Parathyroid adenoma (tissue), 2 donors: ENCODE data around the gene MLXIP.

Experiments used
- H2AFZ ChIP-seq: fragments of 300-600 bp; sonication (generic); one replicate; pipeline ENCODE4 v1.7.0; 2017; ENCODE audit warnings: antibody characterized with exemption, mild to moderate bottlenecking
- H3K27ac ChIP-seq: fragments of 300-600 bp; sonication (generic); one replicate; pipeline ENCODE4 v1.7.0; 2017
- H3K27me3 ChIP-seq: fragments of 300-600 bp; sonication (generic); one replicate; pipeline ENCODE4 v1.7.0; 2017; ENCODE audit warnings: low read length; ENCODE audit not compliant: control insufficient read depth, insufficient read depth
- H3K36me3 ChIP-seq: fragments of 300-600 bp; sonication (generic); one replicate; pipeline ENCODE4 v1.7.0; 2017; ENCODE audit warnings: low read length; ENCODE audit not compliant: control insufficient read depth, insufficient read depth
- H3K4me1 ChIP-seq: fragments of 300-600 bp; sonication (generic); one replicate; pipeline ENCODE4 v1.7.0; 2017; ENCODE audit warnings: control low read depth
- H3K4me2 ChIP-seq: fragments of 300-600 bp; sonication (generic); one replicate; pipeline ENCODE4 v1.7.0; 2017; ENCODE audit warnings: low read length
- H3K4me3 ChIP-seq: fragments of 300-600 bp; sonication (generic); one replicate; pipeline ENCODE4 v1.7.0; 2017; ENCODE audit warnings: low read depth, low read length
- H3K79me2 ChIP-seq: fragments of 300-600 bp; sonication (generic); one replicate; pipeline ENCODE4 v1.7.0; 2017; ENCODE audit warnings: control low read depth
- H3K9ac ChIP-seq: fragments of 300-600 bp; sonication (generic); one replicate; pipeline ENCODE4 v1.7.0; 2017; ENCODE audit warnings: mild to moderate bottlenecking
- H3K9me3 ChIP-seq: fragments of 300-600 bp; sonication (generic); one replicate; pipeline ENCODE4 v1.7.0; 2017; ENCODE audit warnings: low read length; ENCODE audit not compliant: control insufficient read depth
- TF ChIP-seq, protein P1 (sequence below): fragments of 300-600 bp; sonication (generic); IDR thresholded peaks from one replicate; pipeline ENCODE4 v1.7.0; 2017; ENCODE audit warnings: antibody characterized with exemption, mild to moderate bottlenecking
- donor health status: primary hyperparathyroidism.

Gene MLXIP

GRCh38 chr12:122080149-122081082 lies 1.9 kb downstream of the MLXIP start:
- peaks cover 47% of the 10 kb centered on the region for H3K79me2 ChIP-seq
- no peaks in the 10 kb centered on the region for H3K36me3 ChIP-seq
- peaks cover 16% of the 10 kb centered on the region for H3K4me1 ChIP-seq
- H3K27me3 ChIP-seq, result no peaks in the 10 kb centered on the region
- TF ChIP-seq, protein P1, sequence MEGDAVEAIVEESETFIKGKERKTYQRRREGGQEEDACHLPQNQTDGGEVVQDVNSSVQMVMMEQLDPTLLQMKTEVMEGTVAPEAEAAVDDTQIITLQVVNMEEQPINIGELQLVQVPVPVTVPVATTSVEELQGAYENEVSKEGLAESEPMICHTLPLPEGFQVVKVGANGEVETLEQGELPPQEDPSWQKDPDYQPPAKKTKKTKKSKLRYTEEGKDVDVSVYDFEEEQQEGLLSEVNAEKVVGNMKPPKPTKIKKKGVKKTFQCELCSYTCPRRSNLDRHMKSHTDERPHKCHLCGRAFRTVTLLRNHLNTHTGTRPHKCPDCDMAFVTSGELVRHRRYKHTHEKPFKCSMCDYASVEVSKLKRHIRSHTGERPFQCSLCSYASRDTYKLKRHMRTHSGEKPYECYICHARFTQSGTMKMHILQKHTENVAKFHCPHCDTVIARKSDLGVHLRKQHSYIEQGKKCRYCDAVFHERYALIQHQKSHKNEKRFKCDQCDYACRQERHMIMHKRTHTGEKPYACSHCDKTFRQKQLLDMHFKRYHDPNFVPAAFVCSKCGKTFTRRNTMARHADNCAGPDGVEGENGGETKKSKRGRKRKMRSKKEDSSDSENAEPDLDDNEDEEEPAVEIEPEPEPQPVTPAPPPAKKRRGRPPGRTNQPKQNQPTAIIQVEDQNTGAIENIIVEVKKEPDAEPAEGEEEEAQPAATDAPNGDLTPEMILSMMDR, result no peak
- H3K9me3 ChIP-seq, result no peaks in the 10 kb centered on the region
- H3K9ac ChIP-seq, result peak overlapping the region; percentile 46
- H3K4me3 ChIP-seq, result peak overlapping the region; percentile 70
- H3K27ac ChIP-seq, result peak overlapping the region; percentile 77
- H3K4me2 ChIP-seq, result peak overlapping the region; percentile 77
- peak overlapping the region; percentile 38 for H2AFZ ChIP-seq

DNA sequence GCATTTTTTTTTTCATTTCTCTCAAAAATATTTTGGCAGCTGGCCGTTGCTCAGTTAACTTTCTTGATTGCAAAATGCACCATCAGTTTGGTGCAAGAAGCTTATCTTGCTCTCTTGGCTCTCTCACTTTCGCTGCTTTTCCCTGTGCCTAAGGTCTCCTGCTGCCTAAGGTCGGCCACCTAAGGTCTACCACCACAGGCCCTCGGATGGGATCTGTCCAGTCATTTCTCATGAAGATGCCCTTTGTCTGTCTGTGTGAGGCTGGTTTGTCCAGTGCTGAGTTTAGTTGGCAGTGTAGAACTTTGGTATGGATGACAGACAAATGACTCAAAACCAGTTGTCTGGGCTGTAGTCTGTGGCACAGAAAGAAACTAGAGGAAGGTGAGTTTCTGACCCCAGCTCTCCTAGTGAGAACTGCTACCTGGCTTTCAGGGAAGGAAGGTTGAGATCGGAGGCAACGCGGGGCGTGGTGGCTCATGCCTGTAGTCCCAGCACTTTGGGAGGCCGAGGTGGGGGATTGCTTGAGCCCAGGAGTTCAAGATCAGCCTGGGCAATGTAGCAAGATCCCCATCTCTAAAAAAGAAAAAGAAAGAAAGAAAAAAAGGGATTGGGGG lies 2.6 kb downstream of the MLXIP start:
- peaks cover 16% of the 10 kb centered on the region for H3K4me1 ChIP-seq

DNA sequence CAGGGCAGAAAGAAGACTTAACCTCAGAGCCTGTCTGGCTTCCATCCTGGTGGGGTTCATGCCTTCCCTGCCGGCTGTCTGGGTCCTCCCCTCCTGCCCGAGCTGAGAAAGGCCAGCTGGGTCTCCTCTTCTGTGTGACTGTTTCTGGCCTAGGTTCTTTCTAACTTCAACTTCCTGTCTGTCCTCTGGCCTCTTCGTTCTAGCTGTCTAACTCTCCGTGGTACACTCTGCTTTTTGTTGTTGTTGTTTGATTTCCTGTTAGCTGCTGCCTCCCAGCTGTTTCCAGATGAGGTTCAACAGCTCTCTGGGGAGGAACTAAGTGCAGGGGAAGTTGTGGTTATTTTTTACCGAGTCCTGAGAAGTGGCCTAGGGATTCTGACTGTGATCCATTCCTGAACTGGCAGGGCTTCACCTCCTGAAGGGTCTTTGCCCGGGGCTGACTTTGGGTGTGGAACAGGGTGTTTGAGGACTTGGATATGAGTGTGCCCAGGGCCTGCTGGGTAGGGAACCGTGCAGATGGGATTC lies 3.2 kb downstream of the MLXIP start:
- H2AFZ ChIP-seq, result peak overlapping the region; percentile 11
- peaks cover 16% of the 10 kb centered on the region for H3K4me1 ChIP-seq
- H3K36me3 ChIP-seq, result no peaks in the 10 kb centered on the region
- peak overlapping the region; percentile 30 for H3K27ac ChIP-seq
- no peak overlapping the region for H3K9ac ChIP-seq
- peaks cover 58% of the 10 kb centered on the region for H3K79me2 ChIP-seq
- TF ChIP-seq, protein P1, result no peak
- H3K27me3 ChIP-seq, result no peaks in the 10 kb centered on the region
- H3K4me3 ChIP-seq, result peak overlapping the region; percentile 19
- no peaks in the 10 kb centered on the region for H3K9me3 ChIP-seq
- peak overlapping the region; percentile 35 for H3K4me2 ChIP-seq

More for the DNA sequence above, 2.6 kb downstream of the MLXIP start:
- H3K4me3 ChIP-seq, result peak overlapping the region; percentile 19
- peak overlapping the region; percentile 35 for H3K4me2 ChIP-seq
- peaks cover 53% of the 10 kb centered on the region for H3K79me2 ChIP-seq
- H3K27ac ChIP-seq, result peak overlapping the region; percentile 30
- H3K9me3 ChIP-seq, result no peaks in the 10 kb centered on the region
- H3K27me3 ChIP-seq, result no peaks in the 10 kb centered on the region
- no peaks in the 10 kb centered on the region for H3K36me3 ChIP-seq
- H2AFZ ChIP-seq, result no peak overlapping the region
- no peak overlapping the region for H3K9ac ChIP-seq
- TF ChIP-seq, protein P1, result no peak

- Histone ChIP-seq H3K4me1 (peaks cover 21% of the 10 kb centered on the region), H3K9ac (no peak overlapping the region), H3K27me3 (no peaks in the 10 kb centered on the region), H3K9me3 (no peaks in the 10 kb centered on the region), H2AFZ (no peak overlapping the region), H3K4me3 (no peak overlapping the region), H3K36me3 (no peaks in the 10 kb centered on the region), H3K27ac (no peak overlapping the region), H3K79me2 (peaks cover 67% of the 10 kb centered on the region), H3K4me2 (peak overlapping the region; percentile 35)
- TF ChIP-seq, protein P1, result no peak
Observed at GRCh38 chr12:122082621-122083356, 4.2 kb downstream of the MLXIP start.
